Superior temporal gyrus (tissue), 1 donor: ENCODE results near the gene KRTAP13-1.
A peak's percentile ranks its signal among the peaks of the same experiment; 100 is the strongest.

ENCODE experiments used
- DNase-seq: peaks from one replicate; pipeline ENCODE4 v3.0.0-alpha.2; 2016; ENCODE audit errors: extremely low spot score

KRTAP13-1 gene

GRCh38 chr21:30395731-30396130 lies at the start of gene KRTAP13-1:
KRTAP13-1 (plus strand) TSS chr21:30396031; CDS start chr21:30396087, 56 bp downstream.
- DNase-seq: no peak

GRCh38 chr21:30348506-30348905 lies 47.3 kb upstream of the KRTAP13-1 start, which contains the start of gene KRTAP23-1:
KRTAP23-1 (minus strand) TSS chr21:30348606; CDS start chr21:30348606, 0 bp downstream.
- no peak for DNase-seq

- DNase-seq: no peak
Observed at GRCh38 chr21:30349572-30349971, 46.3 kb upstream of the KRTAP13-1 start.

- DNase-seq: no peak
Observed at GRCh38 chr21:30351534-30351933, 44.3 kb upstream of the KRTAP13-1 start.

- DNase-seq: no peak
Observed at GRCh38 chr21:30354308-30355005, 41.4 kb upstream of the KRTAP13-1 start.

- no peak for DNase-seq
Observed at GRCh38 chr21:30355906-30356305, 39.9 kb upstream of the KRTAP13-1 start.

GRCh38 chr21:30372139-30372770 lies 23.6 kb upstream of the KRTAP13-1 start, which contains the start of gene KRTAP13-2:
KRTAP13-2 (minus strand) TSS chr21:30372271; CDS start chr21:30372213, 58 bp downstream.
- DNase-seq: no peak

- DNase-seq: no peak
Observed at GRCh38 chr21:30382201-30382600, 13.6 kb upstream of the KRTAP13-1 start.

GRCh38 chr21:30391492-30392025 lies 4.3 kb upstream of the KRTAP13-1 start:
- DNase-seq: no peak

- DNase-seq: no peak
Observed at GRCh38 chr21:30408782-30409494, 13.1 kb downstream of the KRTAP13-1 start.

GRCh38 chr21:30415993-30416392 lies 20.2 kb downstream of the KRTAP13-1 start:
- no peak for DNase-seq

GRCh38 chr21:30425826-30426225 lies 30.0 kb downstream of the KRTAP13-1 start, which contains the start of gene KRTAP13-3:
KRTAP13-3 (minus strand) TSS chr21:30425926; CDS start chr21:30425912, 14 bp downstream.
- DNase-seq: no peak

GRCh38 chr21:30426731-30427130 lies 30.9 kb downstream of the KRTAP13-1 start:
- DNase-seq: no peak

GRCh38 chr21:30430170-30430655 lies 34.4 kb downstream of the KRTAP13-1 start, which contains the start of gene KRTAP13-4:
KRTAP13-4 (plus strand) TSS chr21:30430220; CDS start chr21:30430276, 56 bp downstream.
- DNase-seq: no peak

- peak; percentile 11 for DNase-seq
Observed at GRCh38 chr21:30434033-30434631, 38.3 kb downstream of the KRTAP13-1 start.

- no peak for DNase-seq
Observed at GRCh38 chr21:30437010-30437565, 41.3 kb downstream of the KRTAP13-1 start.

- DNase-seq: no peak
Observed at GRCh38 chr21:30439975-30440374, 44.1 kb downstream of the KRTAP13-1 start, which contains the start of gene KRTAP15-1. KRTAP15-1 (plus strand) TSS chr21:30440275; CDS start chr21:30440328, 53 bp downstream.

GRCh38 chr21:30443226-30443625 lies 47.4 kb downstream of the KRTAP13-1 start:
- DNase-seq: no peak

GRCh38 chr21:30444204-30444603 lies 48.4 kb downstream of the KRTAP13-1 start:
- DNase-seq: no peak
